Stomach smooth muscle (tissue), 2 donors: ENCODE data around the gene OAT.

Experiments
- H3K27ac ChIP-seq: one replicate; pipeline ENCODE4 v1.7.0; 2013; ENCODE audit warnings: mild to moderate bottlenecking, low read length, inconsistent platforms
- H3K27me3 ChIP-seq, 2 donors: one replicate each; pipeline ENCODE4 v1.7.0; 2013; ENCODE audit warnings: low read length in 2 of 2; ENCODE audit not compliant: insufficient read depth in 2 of 2, control insufficient read depth in 1 of 2
- H3K36me3 ChIP-seq, 2 donors: one replicate each; pipeline ENCODE4 v1.7.0; 2013; ENCODE audit warnings: low read length in 2 of 2; ENCODE audit not compliant: control insufficient read depth in 2 of 2, insufficient read depth in 2 of 2
- H3K4me1 ChIP-seq: one replicate; pipeline ENCODE4 v1.7.0; 2013; ENCODE audit warnings: low read length; ENCODE audit not compliant: control insufficient read depth, insufficient read depth
- H3K4me3 ChIP-seq, 2 donors: one replicate each; pipeline ENCODE4 v1.7.0; 2013; ENCODE audit warnings: low read length in 2 of 2
- H3K9ac ChIP-seq, 2 donors: one replicate each; pipeline ENCODE4 v1.7.0; 2013; ENCODE audit warnings: low read length in 2 of 2, mild to moderate bottlenecking in 1 of 2
- H3K9me3 ChIP-seq, 2 donors: one replicate each; pipeline ENCODE4 v1.7.0; 2013; ENCODE audit warnings: low read length in 2 of 2; ENCODE audit not compliant: control insufficient read depth in 2 of 2
- donor health status: healthy.
- donor health status: Pancreatic carcinoma.

The OAT gene

DNA sequence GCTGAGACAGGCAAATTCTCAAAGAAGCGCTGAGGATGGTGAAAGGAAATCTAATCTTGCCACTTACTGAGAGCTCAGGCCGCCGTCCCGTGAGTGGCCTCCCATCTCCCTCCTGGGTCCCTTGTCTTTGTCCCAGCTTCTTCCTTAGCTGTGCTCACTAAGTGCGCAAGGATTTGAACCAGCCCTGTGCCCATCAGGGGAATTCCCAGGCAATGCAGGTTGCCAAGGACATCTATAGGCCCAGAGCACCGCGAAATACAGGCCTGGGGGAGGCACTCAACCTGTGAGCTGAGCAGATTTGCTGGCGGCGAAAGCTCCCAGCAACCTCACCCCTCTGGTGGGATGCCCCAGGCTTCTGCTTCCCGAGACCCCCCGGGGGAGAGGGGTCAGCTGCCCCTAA is 64.8 kb downstream of the OAT start:
- no peaks in the 10 kb centered on the region for H3K27me3 ChIP-seq
- H3K9me3 ChIP-seq: no peaks in the 10 kb centered on the region
- H3K4me3 ChIP-seq: no peak overlapping the region
- no peak overlapping the region for H3K27ac ChIP-seq
- H3K36me3 ChIP-seq: no peaks in the 10 kb centered on the region
- peaks cover 7% of the 10 kb centered on the region for H3K4me1 ChIP-seq
- H3K9ac ChIP-seq: no peak overlapping the region

- Histone ChIP-seq H3K9ac (no peak overlapping the region), H3K4me1 (peaks cover 7% of the 10 kb centered on the region), H3K4me3 (no peak overlapping the region), H3K27me3 (no peaks in the 10 kb centered on the region), H3K27ac (no peak overlapping the region), H3K9me3 (no peaks in the 10 kb centered on the region), H3K36me3 (no peaks in the 10 kb centered on the region)
Measured at GRCh38 chr10:124353091-124353815, 65.5 kb downstream of the OAT start.

- H3K36me3 ChIP-seq: no peaks in the 10 kb centered on the region
- H3K27me3 ChIP-seq: no peaks in the 10 kb centered on the region
- H3K4me3 ChIP-seq: no peak overlapping the region
- no peaks in the 10 kb centered on the region for H3K9me3 ChIP-seq
- H3K4me1 ChIP-seq: peaks cover 7% of the 10 kb centered on the region
- H3K27ac ChIP-seq: no peak overlapping the region
- no peak overlapping the region for H3K9ac ChIP-seq
Measured at GRCh38 chr10:124351481-124352220, 67.1 kb downstream of the OAT start.

DNA sequence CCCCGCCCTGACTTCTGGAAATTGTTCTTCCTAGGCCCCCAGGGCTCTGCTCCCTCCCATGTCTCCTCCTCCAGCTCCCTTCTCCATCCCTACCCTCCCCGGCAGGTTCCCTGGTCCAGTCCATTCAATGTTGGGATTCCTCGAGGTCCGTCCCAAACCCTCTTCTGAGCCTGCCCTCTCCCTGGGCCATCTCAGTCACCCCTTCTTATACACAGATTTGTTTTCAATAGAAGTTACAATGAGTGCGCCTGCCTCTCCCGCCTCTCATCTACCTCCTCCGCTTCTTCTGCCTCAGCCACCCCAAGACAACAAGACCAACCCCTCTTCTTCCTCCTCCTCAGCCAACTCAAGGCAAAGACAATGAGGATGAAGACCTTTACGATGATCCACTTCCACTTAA is 67.9 kb downstream of the OAT start:
- Histone ChIP-seq H3K4me3 (no peak overlapping the region), H3K27ac (no peak overlapping the region), H3K9me3 (no peaks in the 10 kb centered on the region), H3K4me1 (peaks cover 7% of the 10 kb centered on the region), H3K27me3 (no peaks in the 10 kb centered on the region), H3K9ac (no peak overlapping the region), H3K36me3 (no peaks in the 10 kb centered on the region)

DNA sequence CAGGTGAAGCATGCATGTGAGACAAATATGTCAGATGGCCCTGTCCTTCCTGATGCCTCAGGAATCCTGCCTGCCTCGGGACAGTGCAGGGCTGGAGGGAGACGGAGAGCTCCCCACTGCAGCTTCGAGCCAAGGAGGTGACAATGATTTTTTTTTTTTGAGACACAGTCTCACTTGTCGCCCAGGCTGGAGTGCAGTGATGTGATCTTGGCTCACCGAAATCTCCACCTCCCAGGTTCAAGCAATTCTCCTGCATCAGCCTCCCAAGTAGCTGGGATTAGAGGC is 68.8 kb downstream of the OAT start:
- Histone ChIP-seq H3K27me3 (no peaks in the 10 kb centered on the region), H3K4me3 (no peak overlapping the region), H3K9ac (no peak overlapping the region), H3K9me3 (no peaks in the 10 kb centered on the region), H3K36me3 (no peaks in the 10 kb centered on the region), H3K4me1 (peaks cover 5% of the 10 kb centered on the region), H3K27ac (no peak overlapping the region)

- no peak overlapping the region for H3K9ac ChIP-seq
- peaks cover under 1% of the 10 kb centered on the region for H3K4me1 ChIP-seq
- no peaks in the 10 kb centered on the region for H3K9me3 ChIP-seq
- no peak overlapping the region for H3K4me3 ChIP-seq
- H3K27ac ChIP-seq: no peak overlapping the region
- no peaks in the 10 kb centered on the region for H3K36me3 ChIP-seq
- H3K27me3 ChIP-seq: no peaks in the 10 kb centered on the region
Measured at GRCh38 chr10:124349231-124349995, 69.3 kb downstream of the OAT start.

DNA sequence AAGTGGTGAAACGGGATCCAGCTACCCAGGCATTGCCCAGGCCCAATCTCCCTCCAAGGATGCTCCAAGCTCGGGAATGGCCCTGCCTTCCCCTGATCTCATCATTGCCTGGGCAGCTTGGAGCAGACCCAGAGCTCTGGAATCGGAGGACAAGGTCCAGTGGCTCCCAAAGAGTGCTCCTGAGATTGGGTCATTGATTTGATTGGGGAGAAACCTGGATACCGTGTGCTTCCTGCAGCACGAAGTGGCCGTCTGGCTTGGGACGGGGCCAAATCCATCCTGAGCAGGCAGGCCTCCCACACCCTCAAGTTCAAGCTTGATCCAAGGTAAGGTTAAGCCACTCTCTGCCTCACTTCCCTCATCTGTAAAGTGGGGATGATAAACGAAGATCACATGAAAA is 69.9 kb downstream of the OAT start:
- no peak overlapping the region for H3K27ac ChIP-seq
- no peak overlapping the region for H3K9ac ChIP-seq
- no peak overlapping the region for H3K4me3 ChIP-seq
- no peaks in the 10 kb centered on the region for H3K27me3 ChIP-seq
- no peaks in the 10 kb centered on the region for H3K9me3 ChIP-seq
- H3K36me3 ChIP-seq: no peaks in the 10 kb centered on the region
- H3K4me1 ChIP-seq: no peaks in the 10 kb centered on the region

- Histone ChIP-seq H3K27ac (no peak overlapping the region), H3K27me3 (no peaks in the 10 kb centered on the region), H3K4me1 (no peaks in the 10 kb centered on the region), H3K9me3 (no peaks in the 10 kb centered on the region), H3K36me3 (no peaks in the 10 kb centered on the region), H3K9ac (no peak overlapping the region), H3K4me3 (no peak overlapping the region)
Measured at GRCh38 chr10:124347956-124348355, 70.8 kb downstream of the OAT start.
